Coronary artery (tissue), 2 donors: ENCODE results near the gene ATXN1.

Experiments
- DNase-seq: peaks from one replicate; pipeline ENCODE4 v3.0.0-alpha.2; 2017; ENCODE audit warnings: low spot score
- H3K27ac ChIP-seq, 2 donors: fragments of 200-600 bp; sonication (generic); one replicate each; pipeline ENCODE4 v1.5.1; 2016 to 2019
- H3K4me3 ChIP-seq: fragments of 200-600 bp; sonication (generic); 2 replicates; pipeline ENCODE4 v1.5.1; 2016; ENCODE audit warnings: mild to moderate bottlenecking, moderate library complexity
- CTCF ChIP-seq: fragments of 200-600 bp; sonication (generic); IDR thresholded peaks from one replicate; pipeline ENCODE4 v1.5.1; 2019; ENCODE audit warnings: antibody characterized with exemption

Gene ATXN1

GRCh38 chr6:16665992-16666391 lies 95.3 kb downstream of the ATXN1 start:
- Histone ChIP-seq H3K27ac (no peak overlapping the region), H3K4me3 (no peak overlapping the region)
- TF ChIP-seq CTCF, result no peak
- DNase-seq, result no peak

- no peak for TF ChIP-seq CTCF
- no peak overlapping the region for H3K4me3 ChIP-seq
- no peak overlapping the region for H3K27ac ChIP-seq
- DNase-seq, result no peak
Measured at GRCh38 chr6:16665182-16665581, 96.1 kb downstream of the ATXN1 start.

- no peak for TF ChIP-seq CTCF
- no peak for DNase-seq
- Histone ChIP-seq H3K27ac (no peak overlapping the region), H3K4me3 (no peak overlapping the region)
Measured at GRCh38 chr6:16663901-16664300, 97.4 kb downstream of the ATXN1 start.

GRCh38 chr6:16660157-16660497 lies 101.1 kb downstream of the ATXN1 start:
- no peak for TF ChIP-seq CTCF

GRCh38 chr6:16659466-16660156 lies 101.6 kb downstream of the ATXN1 start:
- TF ChIP-seq CTCF, result no peak
- Histone ChIP-seq H3K27ac (no peak overlapping the region), H3K4me3 (no peak overlapping the region)
- DNase-seq, result no peak

More at GRCh38 chr6:16660157-16660497, 101.1 kb downstream of the ATXN1 start:
- Histone ChIP-seq H3K4me3 (no peak overlapping the region), H3K27ac (no peak overlapping the region)
- DNase-seq, result no peak

- Histone ChIP-seq H3K4me3 (no peak overlapping the region), H3K27ac (no peak overlapping the region)
- TF ChIP-seq CTCF, result no peak
- DNase-seq, result no peak
Measured at GRCh38 chr6:16658348-16659034, 102.8 kb downstream of the ATXN1 start.

GRCh38 chr6:16657768-16658167 lies 103.5 kb downstream of the ATXN1 start:
- H3K27ac ChIP-seq, result no peak overlapping the region

More at GRCh38 chr6:16657768-16658167, 103.5 kb downstream of the ATXN1 start:
- TF ChIP-seq CTCF, result no peak
- no peak overlapping the region for H3K4me3 ChIP-seq
- no peak for DNase-seq
